Central memory CD4-positive, alpha-beta T cell (primary cell): ENCODE results near the gene FRYL.
A peak's percentile ranks its signal among the peaks of the same experiment; 100 is the strongest.
"Not testable (repeated sequence)": the region's sequence is repeated elsewhere in the genome, so short reads cannot be mapped to it uniquely, and the experiment has no call there.

Experiments used
- DNase-seq: peaks from one replicate; pipeline ENCODE4 v3.0.0; 2022

FRYL gene

DNA sequence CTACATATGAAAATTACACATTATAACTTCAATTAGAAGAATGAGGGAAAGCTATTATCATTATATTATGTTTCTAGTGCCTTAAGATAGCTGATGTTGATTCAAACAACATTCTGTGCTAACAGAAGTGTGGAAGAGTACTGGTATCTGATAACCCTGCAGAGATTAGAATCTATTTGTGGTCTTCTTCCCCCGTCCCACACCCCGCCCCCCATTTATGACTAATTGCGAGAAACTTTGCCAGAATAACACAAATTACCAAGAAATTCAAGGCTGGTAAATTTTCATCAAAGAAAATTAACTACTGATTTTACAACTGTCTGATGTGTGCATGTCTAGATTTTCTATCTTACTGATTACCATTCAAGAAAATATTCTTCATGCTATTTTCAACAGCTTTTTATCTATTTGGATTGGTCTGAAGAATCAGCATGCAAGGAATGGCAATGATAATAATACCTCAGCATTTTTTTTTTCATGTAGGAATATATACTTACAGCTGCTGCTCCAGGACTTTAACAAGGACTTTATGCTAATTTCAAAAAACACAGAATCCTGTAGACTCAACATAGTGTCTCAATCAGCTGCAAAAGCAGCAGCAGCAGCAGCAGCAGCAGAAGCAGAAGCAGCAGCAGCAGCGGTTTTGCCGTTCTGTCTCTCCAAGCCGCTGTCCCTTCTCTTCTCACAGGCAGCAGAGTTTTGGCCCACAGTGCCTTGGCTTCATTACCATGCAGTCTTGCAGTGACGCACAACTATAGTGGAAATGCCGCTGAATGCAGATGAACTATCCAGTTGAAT, 126.7 kb downstream of the FRYL start:
- peak; percentile 7 for DNase-seq

- no peak for DNase-seq
Measured at GRCh38 chr4:48651914-48652313, 128.2 kb downstream of the FRYL start.

DNA sequence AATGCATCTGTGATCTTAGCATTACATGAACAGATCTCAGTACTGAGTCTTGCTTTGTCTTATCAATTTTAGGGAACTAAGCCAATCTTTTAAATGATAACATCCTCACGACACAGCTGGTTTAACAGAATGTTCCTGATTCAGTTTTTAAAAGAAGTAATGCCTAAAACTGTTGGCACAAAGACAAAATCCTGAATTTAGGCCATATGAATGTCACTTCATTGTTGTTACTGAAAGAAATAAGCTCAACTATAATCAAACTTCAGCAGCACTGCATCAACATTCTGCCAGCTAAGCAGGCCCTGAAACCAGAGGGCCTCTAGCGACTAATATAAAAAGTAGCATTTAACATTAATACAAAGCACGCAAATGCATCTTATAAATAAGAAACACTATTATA, 130.6 kb downstream of the FRYL start:
- no peak for DNase-seq

DNA sequence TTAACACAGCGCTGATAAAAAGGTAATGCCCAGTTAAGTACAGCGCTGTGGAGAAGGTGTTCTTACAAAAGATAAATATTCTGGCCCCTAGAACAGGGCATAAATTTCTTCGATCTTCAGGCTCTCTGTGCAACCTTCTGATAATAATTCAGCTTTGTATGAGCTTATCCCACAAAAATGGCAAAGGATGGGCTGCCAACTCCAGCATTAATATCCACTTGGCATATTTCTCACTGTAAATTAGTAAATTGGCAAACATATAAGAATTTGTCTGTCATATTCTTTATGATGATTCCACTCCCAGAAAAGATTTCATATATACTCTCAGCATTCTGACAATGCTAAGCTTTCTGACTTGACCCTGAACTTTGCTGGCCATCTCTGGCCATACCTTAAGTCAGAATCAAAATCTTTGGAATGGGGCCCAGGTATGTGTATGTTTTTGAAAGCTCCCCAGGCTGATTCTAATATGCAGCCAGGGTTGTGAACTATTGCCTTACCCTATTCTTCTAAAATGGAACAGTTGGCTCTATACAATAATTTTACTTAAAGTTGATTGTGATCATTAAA, 134.8 kb downstream of the FRYL start:
- DNase-seq: no peak

DNA sequence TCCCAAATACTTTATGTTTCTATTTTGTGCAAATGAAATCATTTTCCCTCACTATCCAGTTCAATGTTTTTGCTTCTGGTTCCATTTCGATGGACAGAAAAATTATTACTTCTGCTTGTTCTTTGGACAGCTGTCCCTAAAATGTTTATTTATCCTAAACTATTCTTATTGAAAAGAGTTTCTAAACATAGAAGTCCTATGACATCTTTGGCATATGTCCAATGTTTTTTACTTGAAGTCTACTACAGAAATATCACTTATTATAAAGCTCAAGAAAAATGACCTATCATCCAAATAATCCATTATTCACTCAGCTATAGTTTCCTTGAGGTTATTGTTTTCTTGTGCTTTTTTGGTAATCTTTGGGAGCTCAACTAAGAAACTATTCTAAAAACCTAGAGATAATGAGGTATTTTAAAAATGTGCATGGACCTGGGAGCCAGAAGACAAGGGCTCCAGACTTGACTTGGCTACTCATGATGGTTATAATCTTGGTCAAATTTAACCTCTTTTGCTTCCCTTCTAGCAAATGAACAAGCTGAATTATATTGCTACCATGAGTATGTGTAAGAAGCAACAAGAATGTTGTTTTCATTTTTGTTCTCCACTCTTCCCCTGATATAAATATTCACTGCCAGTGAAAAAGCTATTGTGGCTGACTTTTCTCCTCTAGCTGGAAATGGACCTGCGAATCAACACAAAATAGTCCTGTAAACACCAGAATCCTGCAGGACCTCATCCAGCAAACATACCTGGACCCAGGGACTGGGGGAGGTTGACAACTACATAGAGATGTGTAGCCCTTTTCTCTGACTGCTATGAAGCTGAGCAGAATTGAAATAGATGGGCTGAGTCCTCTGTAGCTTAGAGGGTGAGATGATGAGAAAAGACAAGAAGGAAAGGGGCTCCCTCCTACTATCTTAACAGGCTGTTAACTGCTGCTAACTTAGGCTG, 137.4 kb downstream of the FRYL start:
- no peak for DNase-seq

DNA sequence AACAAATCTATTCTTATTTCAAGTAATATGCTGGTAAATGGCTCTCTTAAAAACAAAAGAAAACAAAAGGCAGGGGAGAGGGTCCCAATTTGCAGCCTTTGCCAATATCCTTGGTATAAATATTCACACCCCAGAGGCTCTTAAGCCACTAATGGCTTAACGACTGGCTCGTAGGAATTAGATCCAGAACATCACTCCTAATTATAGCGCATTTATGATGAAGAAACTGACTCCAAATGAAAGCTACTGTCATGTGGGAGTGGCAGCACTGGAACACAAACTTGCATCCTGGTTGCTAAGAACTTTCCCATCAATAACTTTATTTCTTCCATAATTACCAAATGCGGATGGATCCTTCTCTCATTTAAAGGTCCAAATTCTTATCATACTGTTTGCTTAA, 138.7 kb downstream of the FRYL start:
- no peak for DNase-seq

GRCh38 chr4:48640699-48641098, 139.4 kb downstream of the FRYL start:
- DNase-seq: no peak

DNA sequence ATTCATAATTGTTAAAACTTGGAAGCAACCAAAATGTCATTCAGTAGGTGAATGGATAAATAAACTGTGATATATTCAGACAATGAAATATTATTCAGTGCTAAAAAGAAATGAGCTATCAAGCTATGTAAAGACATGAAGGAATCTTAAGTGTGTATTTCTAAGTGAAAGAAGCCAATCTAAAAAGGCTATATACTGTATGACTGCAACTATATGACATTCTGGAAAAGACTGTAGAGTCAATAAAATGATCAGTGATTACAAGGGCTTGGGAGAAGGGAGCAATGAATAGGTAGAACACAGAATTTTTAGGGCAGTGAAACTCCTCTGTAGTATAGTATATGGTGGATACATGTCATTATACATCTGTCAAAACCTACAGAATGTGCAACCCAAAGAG, 139.9 kb downstream of the FRYL start:
- DNase-seq: no peak

- no peak for DNase-seq
Measured at GRCh38 chr4:48639807-48640206, 140.3 kb downstream of the FRYL start.

DNA sequence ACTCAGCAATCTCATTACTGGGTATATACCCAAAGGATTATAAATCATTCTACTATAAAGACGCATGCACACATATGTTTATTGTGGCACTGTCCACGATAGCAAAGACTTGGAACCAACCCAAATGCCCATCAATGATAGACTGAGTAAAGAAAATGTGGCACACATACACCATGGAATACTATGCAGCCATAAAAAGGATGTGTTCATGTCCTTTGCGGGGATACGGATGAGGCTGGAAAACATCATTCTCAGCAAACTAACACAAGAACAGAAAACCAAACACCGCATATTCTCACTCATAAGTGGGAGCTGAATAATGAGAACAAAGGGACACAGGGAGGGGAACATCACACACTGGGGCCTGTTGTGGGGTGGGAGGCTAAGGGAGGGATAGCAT, 141.5 kb downstream of the FRYL start:
- not testable (repeated sequence) for DNase-seq

DNA sequence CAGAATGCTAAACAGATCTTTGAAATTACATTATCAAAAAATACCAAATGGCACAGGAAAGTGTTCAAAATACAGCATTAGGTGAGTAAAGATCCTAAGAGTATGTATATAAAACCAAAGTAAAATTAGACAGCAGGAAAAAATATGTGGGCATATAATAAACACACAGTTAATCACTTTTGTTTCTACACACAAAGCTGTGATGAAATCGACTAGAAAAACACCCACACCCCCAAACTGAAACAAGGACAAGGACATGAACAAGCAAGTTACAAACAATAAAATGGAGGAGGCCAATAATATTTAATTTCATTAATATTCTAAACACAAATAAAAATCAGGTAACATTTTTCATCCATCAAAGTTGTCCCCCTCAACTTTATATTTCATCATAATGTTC, 143.2 kb downstream of the FRYL start:
- DNase-seq: no peak

DNA sequence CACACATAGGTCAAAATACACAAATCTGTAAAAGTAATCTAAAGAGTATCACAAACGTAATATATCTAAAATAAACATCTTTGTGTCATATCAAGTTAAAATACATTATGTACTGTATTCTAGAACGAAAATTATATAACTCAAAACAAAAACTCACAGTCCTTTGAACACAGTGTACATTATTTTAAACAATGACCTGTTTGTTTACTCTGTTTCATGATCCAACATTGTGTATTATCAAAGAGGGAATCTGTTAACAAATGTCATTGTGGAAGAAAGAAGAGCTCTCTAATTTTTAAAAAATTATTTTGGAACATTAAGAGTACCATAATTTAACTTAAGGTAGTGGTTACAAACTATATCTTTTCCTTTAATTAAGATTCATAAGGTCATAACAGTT, 144.1 kb downstream of the FRYL start:
- no peak for DNase-seq

GRCh38 chr4:48635310-48635709, 144.8 kb downstream of the FRYL start:
- no peak for DNase-seq

- DNase-seq: no peak
Measured at GRCh38 chr4:48634688-48635308, 145.3 kb downstream of the FRYL start.

DNA sequence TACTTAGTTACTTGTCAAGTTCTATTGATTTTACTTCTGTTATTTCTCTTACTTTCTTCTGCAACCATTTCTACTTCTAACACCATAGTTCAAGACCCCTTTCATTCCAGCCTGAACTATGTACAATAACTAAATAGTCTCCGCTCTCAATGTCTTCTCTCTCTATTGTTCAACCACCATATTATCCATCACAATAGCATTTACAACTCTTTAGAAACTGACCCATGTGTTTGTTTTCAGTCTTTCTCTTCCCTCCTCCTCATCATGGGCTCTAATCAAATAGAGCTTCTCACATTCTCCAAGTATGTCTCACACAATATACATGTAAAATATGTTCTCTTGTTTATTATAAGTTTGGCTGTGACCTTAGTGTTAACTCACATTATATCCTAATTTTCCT, 146.4 kb downstream of the FRYL start:
- no peak for DNase-seq

- DNase-seq: no peak
Measured at GRCh38 chr4:48629458-48629857, 150.6 kb downstream of the FRYL start.

DNA sequence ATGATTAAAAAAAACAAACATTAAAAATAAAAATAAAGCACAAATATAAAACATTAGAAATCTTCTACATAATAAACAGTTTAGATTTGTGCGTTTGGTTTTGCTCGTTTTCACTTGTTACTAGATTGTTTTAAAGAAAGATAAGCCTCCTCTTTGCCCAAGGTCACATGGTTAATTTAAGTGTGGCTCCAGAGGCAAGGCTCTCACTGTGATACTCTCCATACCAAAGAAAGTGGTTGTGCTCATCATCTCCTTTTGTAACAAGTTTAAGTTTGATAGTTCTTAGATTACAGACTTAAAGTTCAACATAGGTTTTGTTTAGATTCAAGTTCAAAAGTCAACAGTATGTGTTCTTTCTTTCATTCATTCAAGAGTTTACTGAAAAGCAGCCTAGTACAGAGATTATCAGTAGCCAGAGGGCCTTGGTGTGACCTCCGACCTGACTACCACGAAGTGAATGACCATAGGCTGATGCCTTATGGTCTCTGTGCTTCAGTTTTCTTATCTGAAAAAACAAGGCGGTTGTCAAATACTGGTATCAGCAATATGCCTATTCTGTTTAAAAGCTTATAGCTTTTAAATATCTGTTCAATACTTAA, 156.8 kb downstream of the FRYL start:
- no peak for DNase-seq

GRCh38 chr4:48620831-48621230, 159.2 kb downstream of the FRYL start:
- DNase-seq: no peak

GRCh38 chr4:48620093-48620492, 160.0 kb downstream of the FRYL start:
- DNase-seq: no peak

GRCh38 chr4:48604527-48604926, 175.6 kb downstream of the FRYL start:
- no peak for DNase-seq

GRCh38 chr4:48604041-48604440, 176.0 kb downstream of the FRYL start:
- DNase-seq: no peak

GRCh38 chr4:48603366-48604003, 176.6 kb downstream of the FRYL start:
- no peak for DNase-seq
